MCF 10A (cell line): ENCODE measurements around the gene OR4C16. TPM values are rescaled to one million over a fixed set of nuclear protein-coding genes. Genes with fewer than 3 reads are reported as not detected.

ENCODE experiments used
- Bru-seq: library from RNA; stranded (reverse); fragments of 400-500 nt; gene quantifications from one replicate; lab custom pipeline; 2021; lab: Mats Ljungman, UMichigan
- BruChase-seq, 2 experiments: library from RNA; stranded (reverse); fragments of 400-500 nt; gene quantifications; one replicate each; lab custom pipeline; 2021; lab: Mats Ljungman, UMichigan
- BruUV-seq: library from RNA; stranded (reverse); fragments of 400-500 nt; replicated peaks from 2 replicates; lab custom pipeline; 2021; lab: Mats Ljungman, UMichigan
- CTCF ChIA-PET: fragments of 300-600 bp; sonication (Branson Sonifier 250); formaldehyde crosslinking; extraction: SDS; loops from one replicate; lab custom pipeline; 2021; ENCODE audit warnings: antibody characterized with exemption, inconsistent platforms; lab: Yijun Ruan, JAX
- POLR2A ChIA-PET: fragments of 300-600, 350-650 bp; sonication (Branson Sonifier 250); formaldehyde crosslinking; extraction: SDS; loops from one replicate; lab custom pipeline; 2020; ENCODE audit warnings: antibody characterized with exemption, inconsistent platforms; lab: Yijun Ruan, JAX
- DNase-seq: peaks from one replicate; pipeline ENCODE4 v3.0.0-alpha.2; 2018; ENCODE audit not compliant: unreplicated experiment
- H3K27ac Mint-ChIP-seq: one replicate; pipeline ENCODE4 v1.8.0; 2022; ENCODE audit warnings: mild to moderate bottlenecking, low read depth, mixed read lengths; ENCODE audit not compliant: unreplicated experiment
- H3K27me3 Mint-ChIP-seq: one replicate; pipeline ENCODE4 v1.8.0; 2022; ENCODE audit warnings: mixed read lengths; ENCODE audit not compliant: insufficient read depth, unreplicated experiment
- H3K36me3 Mint-ChIP-seq: one replicate; pipeline ENCODE4 v1.8.0; 2022; ENCODE audit warnings: mild to moderate bottlenecking, moderate library complexity, mixed read lengths; ENCODE audit not compliant: insufficient read depth, unreplicated experiment
- H3K4me1 Mint-ChIP-seq: one replicate; pipeline ENCODE4 v1.8.0; 2022; ENCODE audit warnings: mixed read lengths; ENCODE audit not compliant: insufficient read depth, unreplicated experiment
- H3K4me3 Mint-ChIP-seq: one replicate; pipeline ENCODE4 v1.8.0; 2022; ENCODE audit warnings: mild to moderate bottlenecking, moderate library complexity, mixed read lengths; ENCODE audit not compliant: unreplicated experiment
- H3K9me3 Mint-ChIP-seq: one replicate; pipeline ENCODE4 v1.8.0; 2022; ENCODE audit warnings: mixed read lengths; ENCODE audit not compliant: unreplicated experiment
- CTCF ChIP-seq: fragments of 200-600 bp; IDR thresholded peaks from one replicate; pipeline ENCODE4 v1.8.0; 2022; ENCODE audit warnings: antibody characterized with exemption, mild to moderate bottlenecking; ENCODE audit not compliant: unreplicated experiment
- intact Hi-C: fragments of 100-400 bp; cut with micrococcal nuclease; formaldehyde crosslinking; loops from 2 replicates; pipeline ENCODE4 v1.14.1; 2022
- long read RNA-seq: library from polyadenylated mRNA; stranded (forward); transcript quantifications from one replicate; pipeline ENCODE4 v2.0.0, GENCODE V29; 2022
- total RNA-seq: library from RNA; stranded (reverse); gene quantifications from 2 replicates; pipeline ENCODE4 v1.2.3, GENCODE V29; 2022

Gene OR4C16, protein sequence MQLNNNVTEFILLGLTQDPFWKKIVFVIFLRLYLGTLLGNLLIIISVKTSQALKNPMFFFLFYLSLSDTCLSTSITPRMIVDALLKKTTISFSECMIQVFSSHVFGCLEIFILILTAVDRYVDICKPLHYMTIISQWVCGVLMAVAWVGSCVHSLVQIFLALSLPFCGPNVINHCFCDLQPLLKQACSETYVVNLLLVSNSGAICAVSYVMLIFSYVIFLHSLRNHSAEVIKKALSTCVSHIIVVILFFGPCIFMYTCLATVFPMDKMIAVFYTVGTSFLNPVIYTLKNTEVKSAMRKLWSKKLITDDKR
- total RNA-seq (not detected in 2 replicates), Bru-seq, nascent RNA (not detected), BruChase-seq, experiment 1, labeled RNA remaining after a 6-hour chase (not detected), BruChase-seq, experiment 2, labeled RNA remaining after a 2-hour chase (not detected)
- long read RNA-seq: 0 reads

GRCh38 chr11:55571828-55572227, at the start of gene OR4C16:
Gene OR4C16, plus strand, starts transcription at chr11:55572128. Its CDS starts 0 bp downstream, at chr11:55572128.
- H3K4me3 Mint-ChIP-seq: no peak within 1 kb of the TSS
- ChIA-PET CTCF (no interaction called here), POLR2A (no interaction called here)
- intact Hi-C loops: no loop called here
- DNase-seq: no peak
- H3K36me3 Mint-ChIP-seq: no peaks in the 10 kb centered on the region
- no peaks in the 10 kb centered on the region for H3K27me3 Mint-ChIP-seq
- no peak within 1 kb of the TSS for H3K27ac Mint-ChIP-seq
- no peak for TF ChIP-seq CTCF
- H3K9me3 Mint-ChIP-seq: peaks cover 45% of the 10 kb centered on the region
- H3K4me1 Mint-ChIP-seq: no peaks in the 10 kb centered on the region
- no TSS peak for BruUV-seq

DNA sequence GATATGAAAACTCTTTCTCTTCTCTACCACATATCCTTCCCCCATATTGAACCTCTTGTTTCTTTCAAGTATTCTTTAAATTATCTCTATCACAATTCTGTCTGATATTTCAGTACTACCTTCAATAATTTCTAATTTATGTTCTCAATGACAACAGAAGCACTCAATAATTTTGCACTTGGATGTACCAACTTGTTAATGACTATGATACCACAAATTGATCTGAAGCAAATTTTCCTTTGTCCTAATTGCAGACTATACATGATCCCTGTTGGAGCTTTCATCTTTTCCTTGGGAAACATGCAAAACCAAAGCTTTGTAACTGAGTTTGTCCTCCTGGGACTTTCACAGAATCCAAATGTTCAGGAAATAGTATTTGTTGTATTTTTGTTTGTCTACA, 17.8 kb upstream of the OR4C16 start, which contains the start of gene OR4C15:
TSS of gene OR4C15 (plus strand) at position 301 of the 400 bp plus-strand sequence. CDS start at position 301, 0 bp downstream.
- H3K4me1 Mint-ChIP-seq: no peaks in the 10 kb centered on the region
- no TSS peak for BruUV-seq
- intact Hi-C loops: no loop called here
- TF ChIP-seq CTCF: no peak
- ChIA-PET POLR2A (no interaction called here), CTCF (interaction anchor here (0.6 kb wide), 1 partner anchor 136 kb away, joined by 3 read pairs; no protein-coding TSS in a partner anchor)
- no peaks in the 10 kb centered on the region for H3K27me3 Mint-ChIP-seq
- H3K27ac Mint-ChIP-seq: no peak within 1 kb of the TSS
- DNase-seq: no peak
- H3K4me3 Mint-ChIP-seq: no peak within 1 kb of the TSS
- peaks cover 39% of the 10 kb centered on the region for H3K9me3 Mint-ChIP-seq
- H3K36me3 Mint-ChIP-seq: no peaks in the 10 kb centered on the region

- Mint-ChIP-seq H3K9me3 (peaks cover 45% of the 10 kb centered on the region), H3K27me3 (no peaks in the 10 kb centered on the region), H3K36me3 (no peaks in the 10 kb centered on the region), H3K4me1 (no peaks in the 10 kb centered on the region), H3K27ac (no peak overlapping the region), H3K4me3 (no peak overlapping the region)
- intact Hi-C loops: no loop called here
- ChIA-PET CTCF (no interaction called here), POLR2A (no interaction called here)
- TF ChIP-seq CTCF: no peak
- no TSS peak for BruUV-seq
- DNase-seq: no peak
Measured at GRCh38 chr11:55572548-55572947, 620 bp downstream of the OR4C16 start.

DNA sequence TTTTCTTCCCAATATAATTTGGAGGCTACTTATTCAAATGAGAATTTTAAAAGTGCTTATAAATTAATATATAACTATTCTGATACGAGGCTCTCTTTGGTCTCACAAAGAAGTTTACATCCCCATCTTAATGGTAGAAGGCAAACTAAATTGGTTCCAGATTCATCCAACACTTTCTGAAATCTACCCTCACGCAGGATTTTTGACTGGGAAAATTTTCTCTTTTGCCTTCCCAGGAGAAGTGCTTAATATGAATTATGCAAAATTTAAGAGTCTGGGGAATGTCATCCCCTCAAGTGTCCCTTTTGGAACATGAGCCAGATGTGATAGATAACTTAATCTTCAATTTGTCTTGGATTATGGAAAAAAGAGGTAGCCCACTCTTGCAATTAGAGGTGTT, 35.6 kb downstream of the OR4C16 start, which contains the start of gene OR4C11:
TSS of gene OR4C11 (minus strand) at position 101 of the 400 bp plus-strand sequence. CDS start 3,272 bp downstream, outside the sequence.
- no peak within 1 kb of the TSS for H3K4me3 Mint-ChIP-seq

More for the DNA sequence above, 35.6 kb downstream of the OR4C16 start, which contains the start of gene OR4C11:
- H3K36me3 Mint-ChIP-seq: no peaks in the 10 kb centered on the region
- peaks cover 26% of the 10 kb centered on the region for H3K9me3 Mint-ChIP-seq
- DNase-seq: no peak
- no peak within 1 kb of the TSS for H3K27ac Mint-ChIP-seq
- H3K27me3 Mint-ChIP-seq: no peaks in the 10 kb centered on the region
- no peaks in the 10 kb centered on the region for H3K4me1 Mint-ChIP-seq
- intact Hi-C loops: no loop called here
- no peak for TF ChIP-seq CTCF
- POLR2A ChIA-PET: no interaction called here
- no TSS peak for BruUV-seq
- CTCF ChIA-PET: no interaction called here
